Glutamatergic neuron (in vitro differentiated cells): ENCODE data around the gene PRMT1. TPM values are rescaled to one million over a fixed set of nuclear protein-coding genes. Genes with fewer than 3 reads are reported as not detected.
A peak's percentile ranks its signal among the peaks of the same experiment; 100 is the strongest.
"Not testable (repeated sequence)": the region's sequence is repeated elsewhere in the genome, so short reads cannot be mapped to it uniquely, and the experiment has no call there.

Experiments used
- DNase-seq: peaks from one replicate; pipeline ENCODE4 v3.0.0; 2022
- H3K27ac Mint-ChIP-seq: one replicate; pipeline ENCODE4 v1.8.0; 2020; ENCODE audit warnings: mild to moderate bottlenecking, mixed read lengths, inconsistent platforms; ENCODE audit not compliant: unreplicated experiment
- H3K27me3 Mint-ChIP-seq: one replicate; pipeline ENCODE4 v1.8.0; 2020; ENCODE audit warnings: mild to moderate bottlenecking, moderate library complexity, mixed read lengths, inconsistent platforms; ENCODE audit not compliant: unreplicated experiment
- H3K36me3 Mint-ChIP-seq: one replicate; pipeline ENCODE4 v1.8.0; 2020; ENCODE audit warnings: mild to moderate bottlenecking, mixed read lengths, inconsistent platforms; ENCODE audit not compliant: unreplicated experiment
- H3K4me1 Mint-ChIP-seq: one replicate; pipeline ENCODE4 v1.8.0; 2020; ENCODE audit warnings: mild to moderate bottlenecking, low read depth, mixed read lengths, inconsistent platforms; ENCODE audit not compliant: unreplicated experiment
- H3K4me3 Mint-ChIP-seq: one replicate; pipeline ENCODE4 v1.8.0; 2020; ENCODE audit warnings: mild to moderate bottlenecking, mixed read lengths, inconsistent platforms; ENCODE audit not compliant: unreplicated experiment
- H3K9me3 Mint-ChIP-seq: one replicate; pipeline ENCODE4 v1.8.0; 2020; ENCODE audit warnings: mild to moderate bottlenecking, moderate library complexity, mixed read lengths, inconsistent platforms; ENCODE audit not compliant: unreplicated experiment
- total RNA-seq: library from RNA; stranded (reverse); fragmentation: NEBNext Ultra II Directional; extraction: Animal tissue kit (Norgen Biotek cat#: 25700); gene quantifications from one replicate; pipeline ENCODE4 v1.2.1, GENCODE V29; 2021; ENCODE audit not compliant: unreplicated experiment
- TF ChIP-seq, protein P1 (sequence below): fragments of 200-600 bp; sonication (generic); IDR thresholded peaks from one replicate; pipeline ENCODE4 v1.5.0; 2021; ENCODE audit not compliant: partially characterized antibody, unreplicated experiment

The PRMT1 gene
- total RNA-seq, 1 donor from 2014 or later = 177 TPM

GRCh38 chr19:49712397-49712859 lies 35.4 kb downstream of the PRMT1 start:
- Mint-ChIP-seq H3K27me3 (peaks cover 4% of the 10 kb centered on the region), H3K27ac (no peak overlapping the region), H3K36me3 (peaks cover 4% of the 10 kb centered on the region), H3K9me3 (peaks cover 2% of the 10 kb centered on the region), H3K4me3 (no peak overlapping the region), H3K4me1 (no peaks in the 10 kb centered on the region)
- peak; percentile 65 for DNase-seq
- TF ChIP-seq, protein P1, sequence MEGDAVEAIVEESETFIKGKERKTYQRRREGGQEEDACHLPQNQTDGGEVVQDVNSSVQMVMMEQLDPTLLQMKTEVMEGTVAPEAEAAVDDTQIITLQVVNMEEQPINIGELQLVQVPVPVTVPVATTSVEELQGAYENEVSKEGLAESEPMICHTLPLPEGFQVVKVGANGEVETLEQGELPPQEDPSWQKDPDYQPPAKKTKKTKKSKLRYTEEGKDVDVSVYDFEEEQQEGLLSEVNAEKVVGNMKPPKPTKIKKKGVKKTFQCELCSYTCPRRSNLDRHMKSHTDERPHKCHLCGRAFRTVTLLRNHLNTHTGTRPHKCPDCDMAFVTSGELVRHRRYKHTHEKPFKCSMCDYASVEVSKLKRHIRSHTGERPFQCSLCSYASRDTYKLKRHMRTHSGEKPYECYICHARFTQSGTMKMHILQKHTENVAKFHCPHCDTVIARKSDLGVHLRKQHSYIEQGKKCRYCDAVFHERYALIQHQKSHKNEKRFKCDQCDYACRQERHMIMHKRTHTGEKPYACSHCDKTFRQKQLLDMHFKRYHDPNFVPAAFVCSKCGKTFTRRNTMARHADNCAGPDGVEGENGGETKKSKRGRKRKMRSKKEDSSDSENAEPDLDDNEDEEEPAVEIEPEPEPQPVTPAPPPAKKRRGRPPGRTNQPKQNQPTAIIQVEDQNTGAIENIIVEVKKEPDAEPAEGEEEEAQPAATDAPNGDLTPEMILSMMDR = no peak

- Mint-ChIP-seq H3K27ac (no peak overlapping the region), H3K4me1 (no peaks in the 10 kb centered on the region), H3K27me3 (peaks cover 4% of the 10 kb centered on the region), H3K9me3 (peaks cover 2% of the 10 kb centered on the region), H3K4me3 (no peak overlapping the region), H3K36me3 (peaks cover 4% of the 10 kb centered on the region)
- no peak for DNase-seq
- TF ChIP-seq, protein P1 = no peak
Observed at GRCh38 chr19:49713236-49713845, 36.3 kb downstream of the PRMT1 start.

GRCh38 chr19:49716154-49716553 lies 39.1 kb downstream of the PRMT1 start:
- Mint-ChIP-seq H3K9me3 (peaks cover 2% of the 10 kb centered on the region), H3K27me3 (peaks cover 4% of the 10 kb centered on the region), H3K36me3 (peaks cover 4% of the 10 kb centered on the region), H3K4me3 (no peak overlapping the region), H3K4me1 (no peaks in the 10 kb centered on the region), H3K27ac (no peak overlapping the region)
- DNase-seq = no peak
- TF ChIP-seq, protein P1 = no peak

DNA sequence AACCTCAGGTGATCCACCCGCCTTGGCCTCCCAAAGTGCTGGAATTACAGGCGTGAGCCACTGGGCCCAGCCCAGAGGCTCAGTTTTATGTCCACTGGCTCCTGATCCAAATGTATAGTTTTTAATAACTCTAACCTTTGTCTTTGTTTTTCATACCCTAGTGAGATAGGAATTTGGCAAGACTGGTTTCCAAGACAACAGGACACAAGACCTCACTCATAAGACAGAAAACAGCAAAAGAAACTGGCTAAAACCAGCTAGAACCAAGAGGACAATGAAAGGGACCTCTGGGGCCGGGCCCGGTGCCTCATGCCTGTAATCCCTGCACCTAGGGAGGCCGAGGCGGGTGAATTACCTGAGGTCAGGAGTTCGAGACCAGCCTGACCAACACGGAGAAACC lies 41.4 kb downstream of the PRMT1 start:
- DNase-seq = no peak
- Mint-ChIP-seq H3K9me3 (peaks cover 2% of the 10 kb centered on the region), H3K4me1 (no peaks in the 10 kb centered on the region), H3K4me3 (no peak overlapping the region), H3K27me3 (peaks cover 2% of the 10 kb centered on the region), H3K27ac (no peak overlapping the region), H3K36me3 (peaks cover 4% of the 10 kb centered on the region)
- TF ChIP-seq, protein P1 = no peak

- Mint-ChIP-seq H3K27me3 (peaks cover 2% of the 10 kb centered on the region), H3K9me3 (peaks cover 2% of the 10 kb centered on the region), H3K36me3 (peaks cover 4% of the 10 kb centered on the region), H3K27ac (no peak overlapping the region), H3K4me1 (no peaks in the 10 kb centered on the region), H3K4me3 (no peak overlapping the region)
- DNase-seq = no peak
- TF ChIP-seq, protein P1 = no peak
Observed at GRCh38 chr19:49718991-49719390, 41.9 kb downstream of the PRMT1 start.

GRCh38 chr19:49719420-49719819 lies 42.3 kb downstream of the PRMT1 start:
- not testable (repeated sequence) for H3K27ac Mint-ChIP-seq, H3K4me1 Mint-ChIP-seq, H3K9me3 Mint-ChIP-seq, H3K4me3 Mint-ChIP-seq, H3K36me3 Mint-ChIP-seq, H3K27me3 Mint-ChIP-seq, DNase-seq
